RWPE1 (cell line): ENCODE data around the gene KLHL21.

Experiments used
- CTCF ChIA-PET: fragments of 350-600 bp; sonication (Branson Sonifier 250); formaldehyde crosslinking; extraction: SDS; loops from one replicate; lab custom pipeline; 2021; lab: Yijun Ruan, JAX
- POLR2A ChIA-PET: fragments of 400-600 bp; formaldehyde crosslinking; extraction: SDS; loops from one replicate; lab custom pipeline; 2020; ENCODE audit warnings: antibody characterized with exemption; ENCODE audit not compliant: low non-redundant PET; lab: Yijun Ruan, JAX
- DNase-seq: peaks from one replicate; pipeline ENCODE4 v3.0.0; 2012; ENCODE audit warnings: low spot score
- H3K27ac ChIP-seq: fragments of 450-650 bp; 2 replicates; pipeline ENCODE4 v1.5.1; 2017
- CTCF ChIP-seq: fragments of 450-650 bp; conservative IDR thresholded peaks from 2 replicates; pipeline ENCODE4 v1.5.1; 2017; ENCODE audit warnings: low read depth, mild to moderate bottlenecking

KLHL21 gene

GRCh38 chr1:6588893-6589520 lies 13.7 kb downstream of the KLHL21 start:
- DNase-seq: no peak
- no peak for TF ChIP-seq CTCF
- ChIA-PET POLR2A (interaction anchor here (1.1 kb wide), 1 partner anchor 8 kb away, joined by 4 read pairs; no protein-coding TSS in a partner anchor), CTCF (interaction anchor here (0.7 kb wide), 1 partner anchor 42 kb away, joined by 4 read pairs; no protein-coding TSS in a partner anchor)
- H3K27ac ChIP-seq: peak overlapping the region; percentile 98

- ChIA-PET CTCF (interaction anchor here (0.9 kb wide), 1 partner anchor 11 kb away, joined by 5 read pairs; no protein-coding TSS in a partner anchor), POLR2A (no interaction called here)
- DNase-seq: peak; percentile 37
- peak overlapping the region; percentile 98 for H3K27ac ChIP-seq
- no peak for TF ChIP-seq CTCF
These were observed 14.4 kb downstream of the KLHL21 start for GRCh38 chr1:6588128-6588892.

GRCh38 chr1:6587261-6588005 lies 15.2 kb downstream of the KLHL21 start:
- DNase-seq: peak; percentile 41
- TF ChIP-seq CTCF: no peak
- POLR2A ChIA-PET: no interaction called here
- peak overlapping the region; percentile 98 for H3K27ac ChIP-seq
- CTCF ChIA-PET: interaction anchor here (0.9 to 1.1 kb wide), 2 partner anchors 12 to 33 kb away, joined by 4 to 5 read pairs; partner anchors contain the start of gene NOL9

GRCh38 chr1:6586404-6586816 lies 16.3 kb downstream of the KLHL21 start:
- ChIA-PET POLR2A (interaction anchor here (0.6 kb wide), 1 partner anchor 1625 kb away, joined by 7 read pairs; no protein-coding TSS in a partner anchor), CTCF (interaction anchor here (1.2 kb wide), 1 partner anchor 60 kb away, joined by 4 read pairs; no protein-coding TSS in a partner anchor)
- TF ChIP-seq CTCF: no peak
- H3K27ac ChIP-seq: peak overlapping the region; percentile 98
- DNase-seq: no peak

GRCh38 chr1:6585841-6586240 lies 16.8 kb downstream of the KLHL21 start:
- ChIA-PET CTCF (interaction anchor here (1.2 kb wide), 1 partner anchor 61 kb away, joined by 4 read pairs; no protein-coding TSS in a partner anchor), POLR2A (interaction anchor here (0.6 kb wide), 1 partner anchor 1625 kb away, joined by 7 read pairs; no protein-coding TSS in a partner anchor)
- no peak for DNase-seq
- TF ChIP-seq CTCF: no peak
- H3K27ac ChIP-seq: peak overlapping the region; percentile 98
